Measurements from ENCODE around the gene PRPF4. TPM values are rescaled to one million over a fixed set of nuclear protein-coding genes. Genes with fewer than 3 reads are reported as not detected.
A peak's percentile ranks its signal among the peaks of the same experiment; 100 is the strongest.
"Not testable (repeated sequence)": the region's sequence is repeated elsewhere in the genome, so short reads cannot be mapped to it uniquely, and the experiment has no call there.

The PRPF4 gene
- total RNA-seq, result 16.3 TPM

- ATAC-seq (peak; percentile 99), DNase-seq (ENCODE audit: low spot score) (peak; percentile 98)
- intact Hi-C loops (cut with DNase I), result loop anchor here (2.0 kb wide), 1 partner anchor 123 kb away; no protein-coding TSS in a partner anchor
Observed at GRCh38 chr9:113275157-113276131, at the start of gene PRPF4, which contains the start of gene CDC26. Gene PRPF4 (plus strand): TSS chr9:113275658. CDS start chr9:113275744, 86 bp downstream. Gene CDC26 (minus strand): TSS chr9:113275572. CDS start chr9:113272507, 3,065 bp downstream.

- no peak for ATAC-seq
- DNase-seq (ENCODE audit: low spot score), result no peak
- intact Hi-C loops (cut with DNase I), result no loop called here
Observed at GRCh38 chr9:113227436-113227835, 48.0 kb upstream of the PRPF4 start.

DNA sequence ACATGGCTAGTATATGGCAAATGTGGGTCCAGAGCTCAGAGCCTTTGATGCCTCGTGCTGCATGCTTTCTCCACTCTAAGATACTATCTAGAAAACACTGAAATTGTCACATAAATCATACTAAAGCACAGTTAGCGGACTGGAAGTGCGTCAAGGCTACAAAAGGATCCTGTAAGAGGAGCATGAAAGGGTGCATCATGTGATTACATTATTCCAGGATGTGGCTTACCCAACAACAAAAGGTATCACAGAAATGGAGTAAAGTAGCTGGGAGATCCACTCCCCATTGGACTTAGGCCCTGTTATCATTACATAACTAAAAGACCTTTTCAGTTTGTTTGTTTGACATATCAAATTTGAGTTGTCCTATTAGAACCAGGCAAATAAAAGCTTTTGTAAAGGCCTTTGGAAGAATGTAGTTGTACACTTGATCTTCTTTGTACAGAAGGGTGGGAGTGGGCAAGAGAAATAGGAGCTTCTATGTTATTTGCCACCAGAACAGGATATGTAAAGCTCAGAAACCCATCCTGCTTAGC is 47.3 kb upstream of the PRPF4 start:
- ATAC-seq (no peak), DNase-seq (ENCODE audit: low spot score) (no peak)
- intact Hi-C loops (cut with DNase I), result no loop called here

GRCh38 chr9:113231701-113232100 is 43.8 kb upstream of the PRPF4 start:
- DNase-seq (ENCODE audit: low spot score) (no peak), ATAC-seq (no peak)
- intact Hi-C loops (cut with DNase I), result no loop called here

DNA sequence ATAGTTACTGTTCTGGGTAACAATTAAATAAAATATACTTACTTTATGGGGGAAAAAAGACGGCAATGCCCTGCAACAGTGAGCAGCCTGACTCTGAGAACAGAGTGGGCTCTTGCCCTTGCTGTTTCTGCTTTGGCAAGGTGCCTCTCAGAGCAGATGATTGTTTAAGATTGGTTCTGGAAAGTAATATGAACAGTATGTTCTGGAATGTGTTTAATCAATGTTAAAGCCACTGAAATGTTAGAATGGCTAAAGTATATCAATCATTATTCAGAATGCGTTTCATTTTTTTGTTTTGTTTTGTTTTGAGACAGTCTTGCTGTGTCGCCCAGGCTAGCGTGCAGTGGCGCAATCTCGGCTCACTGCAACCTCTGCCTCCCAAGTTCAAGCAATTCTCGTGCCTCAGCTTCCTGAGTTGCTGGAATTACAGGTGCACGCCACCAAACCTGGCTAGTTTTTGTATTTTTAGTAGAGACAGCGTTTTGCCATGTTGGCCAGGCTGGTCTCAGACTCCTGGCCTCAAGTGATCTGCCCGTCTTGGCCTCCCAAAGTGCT is 39.7 kb upstream of the PRPF4 start:
- DNase-seq (ENCODE audit: low spot score); intact Hi-C loops (cut with DNase I); ATAC-seq: not testable (repeated sequence)

DNA sequence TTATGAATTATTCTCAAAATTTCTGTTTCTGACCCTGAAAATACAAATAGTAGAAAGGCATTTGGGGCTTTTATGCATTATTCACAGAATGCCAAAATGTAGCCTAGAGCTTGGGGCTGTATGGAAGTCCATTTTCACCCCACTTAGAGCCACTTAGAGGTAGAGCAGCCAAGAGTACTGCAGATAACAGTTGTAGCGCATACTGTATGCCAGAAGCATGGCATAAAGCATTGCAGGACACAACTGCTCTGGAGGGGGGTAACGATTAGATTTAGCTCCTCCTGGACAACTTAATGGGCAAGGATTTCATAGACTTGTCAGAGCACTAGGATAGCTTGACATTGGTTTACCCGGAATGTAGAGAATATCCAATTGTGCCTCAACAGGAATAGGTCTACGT is 38.4 kb upstream of the PRPF4 start:
- no peak for DNase-seq (ENCODE audit: low spot score)
- ATAC-seq, result no peak
- intact Hi-C loops (cut with DNase I), result no loop called here

DNA sequence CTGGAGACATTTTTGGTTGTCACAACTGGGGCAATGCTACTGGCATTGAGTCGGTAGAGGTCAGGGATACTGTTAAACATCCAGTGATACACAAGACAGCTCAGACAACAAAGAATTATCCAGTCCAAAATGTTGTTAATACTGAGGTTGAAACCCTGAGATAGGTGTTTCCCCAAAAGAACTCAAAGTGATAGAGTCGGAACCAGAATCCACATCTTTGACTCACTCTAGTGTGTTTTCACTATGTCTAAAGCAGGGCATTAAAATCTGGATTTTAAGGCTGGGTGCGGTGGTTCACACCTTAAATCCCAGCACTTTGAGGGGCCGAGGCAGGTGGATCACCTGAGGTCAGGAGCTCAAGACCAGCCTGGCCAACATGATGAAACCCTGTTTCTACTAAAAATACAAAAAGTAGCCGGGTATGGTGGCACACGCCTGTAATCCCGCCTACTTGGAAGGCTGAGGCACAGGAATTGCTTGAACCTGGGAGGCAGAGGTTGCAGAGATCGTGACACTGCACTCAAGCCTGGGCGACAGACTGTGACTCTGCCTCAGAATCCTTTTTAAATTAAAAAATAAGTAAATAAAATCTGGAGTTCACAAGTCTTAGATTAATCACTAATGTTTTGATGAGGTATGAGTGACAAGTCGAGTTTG is 37.1 kb upstream of the PRPF4 start:
- no peak for ATAC-seq
- DNase-seq (ENCODE audit: low spot score), result no peak
- intact Hi-C loops (cut with DNase I), result no loop called here

DNA sequence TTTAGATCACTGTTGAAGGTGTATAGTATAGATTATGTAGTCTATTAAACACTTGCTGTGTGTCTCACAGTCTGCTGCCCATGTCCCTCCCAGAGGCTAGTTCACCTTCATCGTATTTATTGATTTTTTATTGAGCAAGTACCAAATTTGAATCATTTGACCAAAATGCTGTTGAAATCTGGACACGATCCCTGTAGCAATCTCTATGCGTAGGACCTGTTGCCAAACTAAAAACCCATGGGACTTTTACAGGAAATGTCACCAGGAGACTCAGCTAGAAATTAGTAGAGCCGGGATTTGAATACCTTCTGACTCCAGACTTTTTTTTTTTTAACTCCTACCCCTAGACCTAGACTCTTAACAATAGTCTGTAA is 36.6 kb upstream of the PRPF4 start:
- ATAC-seq (no peak), DNase-seq (ENCODE audit: low spot score) (no peak)
- intact Hi-C loops (cut with DNase I), result no loop called here

- intact Hi-C loops (cut with DNase I), result no loop called here
- DNase-seq (ENCODE audit: low spot score) (no peak), ATAC-seq (no peak)
Observed at GRCh38 chr9:113241161-113241560, 34.3 kb upstream of the PRPF4 start.

DNA sequence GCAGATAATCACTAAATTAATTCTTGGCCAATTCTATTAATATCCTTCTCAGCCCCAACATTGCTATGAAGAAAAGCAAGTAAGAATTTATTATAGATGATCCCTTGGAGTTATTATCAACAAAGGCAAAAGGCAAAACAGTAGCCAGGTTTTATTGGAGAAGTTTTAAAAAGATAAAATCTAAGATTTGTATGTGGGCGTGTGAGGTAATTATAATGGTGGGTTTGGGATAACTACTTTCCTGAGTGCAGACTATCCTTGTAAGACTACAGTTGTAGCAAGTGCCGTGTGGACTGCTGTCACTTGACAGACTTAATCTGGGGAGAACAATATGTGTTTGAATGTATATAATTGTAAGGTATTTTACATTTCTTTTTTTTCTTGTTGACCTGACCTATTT is 30.9 kb upstream of the PRPF4 start:
- intact Hi-C loops (cut with DNase I), result no loop called here
- no peak for ATAC-seq
- DNase-seq (ENCODE audit: low spot score), result no peak

- ATAC-seq (no peak), DNase-seq (ENCODE audit: low spot score) (no peak)
- intact Hi-C loops (cut with DNase I), result no loop called here
Observed at GRCh38 chr9:113245894-113246293, 29.6 kb upstream of the PRPF4 start.

GRCh38 chr9:113246928-113247327 is 28.5 kb upstream of the PRPF4 start:
- ATAC-seq (no peak), DNase-seq (ENCODE audit: low spot score) (no peak)
- intact Hi-C loops (cut with DNase I), result no loop called here

DNA sequence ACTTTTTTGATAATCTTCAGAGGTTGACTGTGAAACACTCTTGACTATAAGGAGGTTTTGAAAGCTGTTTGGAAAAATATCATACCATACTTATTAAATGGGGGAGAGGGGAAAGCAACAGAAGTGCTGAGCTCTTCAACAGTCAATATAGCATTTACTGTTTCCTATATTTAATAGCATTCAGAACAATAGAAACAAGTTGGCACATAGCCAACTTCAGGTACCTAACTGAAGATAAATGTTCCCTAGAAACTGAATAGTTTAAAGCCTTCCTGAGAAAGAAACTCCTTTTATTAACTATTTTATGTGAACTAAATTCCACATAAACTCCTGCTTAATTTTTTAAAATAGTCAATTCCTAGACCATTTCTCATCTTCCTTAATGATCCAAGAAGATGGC is 27.8 kb upstream of the PRPF4 start:
- ATAC-seq, result no peak
- DNase-seq (ENCODE audit: low spot score), result no peak
- intact Hi-C loops (cut with DNase I), result no loop called here

DNA sequence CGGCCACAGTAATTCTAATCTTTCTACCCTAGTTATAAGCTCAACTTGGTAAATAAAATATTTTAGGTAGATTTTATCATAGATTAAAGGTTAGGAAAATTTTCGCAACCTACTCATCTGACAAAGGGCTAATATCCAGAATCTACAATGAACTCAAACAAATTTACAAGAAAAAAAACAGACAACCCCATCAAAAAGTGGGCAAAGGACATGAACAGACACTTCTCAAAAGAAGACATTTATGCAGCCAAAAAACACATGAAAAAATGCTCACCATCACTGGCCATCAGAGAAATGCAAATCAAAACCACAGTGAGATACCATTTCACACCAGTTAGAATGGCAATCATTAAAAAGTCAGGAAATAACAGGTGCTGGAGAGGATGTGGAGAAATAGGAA is 25.8 kb upstream of the PRPF4 start:
- intact Hi-C loops (cut with DNase I); ATAC-seq; DNase-seq (ENCODE audit: low spot score): not testable (repeated sequence)

GRCh38 chr9:113250807-113251206 is 24.7 kb upstream of the PRPF4 start:
- ATAC-seq (no peak), DNase-seq (ENCODE audit: low spot score) (no peak)
- intact Hi-C loops (cut with DNase I), result no loop called here

- DNase-seq (ENCODE audit: low spot score) (no peak), ATAC-seq (no peak)
- intact Hi-C loops (cut with DNase I), result no loop called here
Observed at GRCh38 chr9:113254991-113255390, 20.5 kb upstream of the PRPF4 start.

- intact Hi-C loops (cut with DNase I), result no loop called here
- ATAC-seq, result no peak
Observed at GRCh38 chr9:113255438-113255837, 20.0 kb upstream of the PRPF4 start.

DNA sequence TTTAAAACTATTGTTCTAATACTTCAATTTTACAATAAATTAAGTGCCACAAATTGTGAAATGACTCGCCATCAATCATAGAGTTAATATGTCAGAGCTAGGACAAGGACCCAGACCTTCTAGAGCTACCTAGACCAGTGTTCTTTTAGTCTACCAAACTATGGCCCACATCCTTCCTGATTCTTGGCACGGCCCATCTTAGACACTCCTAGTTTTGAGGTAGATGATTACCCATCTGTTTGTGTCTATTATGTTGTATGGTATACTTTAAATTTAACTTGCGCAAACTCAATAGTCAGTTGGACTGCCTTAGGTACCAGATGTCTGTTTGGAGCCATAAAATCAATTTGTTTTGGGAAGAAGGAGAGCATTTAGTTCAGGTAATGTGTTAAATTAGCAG is 17.6 kb upstream of the PRPF4 start:
- intact Hi-C loops (cut with DNase I), result no loop called here
- no peak for DNase-seq (ENCODE audit: low spot score)
- ATAC-seq, result no peak

More at GRCh38 chr9:113255438-113255837, 20.0 kb upstream of the PRPF4 start:
- no peak for DNase-seq (ENCODE audit: low spot score)

GRCh38 chr9:113258282-113258681 is 17.2 kb upstream of the PRPF4 start:
- ATAC-seq, result no peak
- intact Hi-C loops (cut with DNase I), result no loop called here

More at GRCh38 chr9:113258282-113258681, 17.2 kb upstream of the PRPF4 start:
- DNase-seq (ENCODE audit: low spot score), result no peak
